CMK (cell line): ENCODE measurements around the gene SIL1.

Experiments used
- DNase-seq: peaks from one replicate; pipeline ENCODE4 v3.0.0-alpha.2; 2010; ENCODE audit warnings: low read depth

SIL1 gene

GRCh38 chr5:138912093-138912492 lies 286.1 kb downstream of the SIL1 start:
- no peak for DNase-seq

GRCh38 chr5:138911441-138911840 lies 286.7 kb downstream of the SIL1 start:
- DNase-seq: no peak

GRCh38 chr5:138910546-138911185 lies 287.5 kb downstream of the SIL1 start:
- DNase-seq: no peak

DNA sequence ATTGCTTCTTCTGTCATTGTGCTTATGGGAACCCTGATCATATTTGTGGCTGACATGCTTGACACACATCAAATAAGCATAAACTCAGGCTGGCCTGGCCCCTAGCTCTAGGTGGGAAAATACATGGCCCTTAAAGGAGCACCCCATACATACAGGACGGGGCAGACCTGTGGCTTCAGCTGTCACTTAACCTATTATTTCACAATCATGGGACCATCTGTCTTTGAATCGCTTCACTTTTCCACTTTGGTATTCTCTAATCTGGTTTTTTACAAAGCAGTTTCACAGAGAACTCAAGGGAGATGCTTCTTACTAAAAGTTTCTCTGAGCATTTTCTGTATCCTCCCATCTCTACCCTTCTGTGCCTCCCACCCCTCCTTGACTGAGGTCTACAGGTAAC lies 288.4 kb downstream of the SIL1 start:
- DNase-seq: no peak

- no peak for DNase-seq
Measured at GRCh38 chr5:138905541-138905940, 292.6 kb downstream of the SIL1 start.

GRCh38 chr5:138903130-138903775 lies 294.9 kb downstream of the SIL1 start:
- DNase-seq: no peak

GRCh38 chr5:138901716-138902115 lies 296.5 kb downstream of the SIL1 start:
- no peak for DNase-seq

DNA sequence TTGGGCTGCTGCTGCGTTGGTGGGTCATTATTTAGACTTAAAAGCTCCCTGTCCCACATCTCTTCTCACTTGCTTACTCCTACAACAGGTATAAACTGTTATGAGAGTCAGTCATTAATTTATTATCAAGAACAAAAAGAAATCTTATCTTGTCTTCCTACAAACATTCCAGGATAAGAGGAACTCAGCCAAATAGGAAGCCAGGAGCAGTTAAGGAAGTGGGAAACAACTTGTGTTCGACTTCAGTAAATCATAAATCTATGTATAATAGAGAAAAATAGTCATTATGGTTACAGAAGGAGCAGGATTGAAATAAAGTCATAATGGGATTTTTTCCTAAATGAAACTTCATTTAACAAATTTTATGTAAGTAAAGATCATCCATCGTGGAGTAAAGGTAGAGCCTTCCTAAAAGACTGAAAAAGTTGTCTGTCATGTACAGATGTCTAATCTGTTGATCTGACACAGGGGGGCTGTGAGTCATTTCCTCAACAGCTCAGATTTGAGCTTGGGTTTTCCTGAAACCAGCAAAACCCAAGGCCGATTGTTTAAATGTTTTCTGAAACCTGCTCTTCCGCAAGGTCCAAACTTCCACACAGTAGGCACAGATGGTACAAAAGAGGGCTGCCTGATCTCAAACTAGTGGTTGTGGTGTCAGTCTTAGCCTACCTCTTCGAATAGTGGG lies 297.7 kb downstream of the SIL1 start:
- no peak for DNase-seq

- DNase-seq: no peak
Measured at GRCh38 chr5:138898742-138899141, 299.4 kb downstream of the SIL1 start.

DNA sequence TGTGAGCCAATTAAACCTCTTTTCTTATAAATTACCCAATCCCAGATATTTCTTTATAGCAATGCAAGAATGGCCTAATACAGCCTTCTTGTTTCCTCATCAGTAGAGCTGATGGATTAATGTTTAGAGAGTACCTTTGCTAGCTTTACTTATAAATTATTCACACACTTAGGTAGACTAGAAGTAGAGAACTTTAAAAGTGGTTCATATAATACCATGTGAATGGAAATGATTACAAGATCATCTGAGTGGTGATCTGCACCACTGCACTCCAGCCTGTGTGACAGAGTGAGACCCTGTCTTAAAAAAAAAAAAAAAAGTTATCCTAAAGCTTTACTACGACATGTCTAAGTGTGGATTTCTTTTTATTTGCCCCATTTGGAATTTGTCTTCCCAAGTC lies 299.9 kb downstream of the SIL1 start:
- no peak for DNase-seq
